GM12878 (cell line): ENCODE measurements around the gene ANKRD44. TPM values are rescaled to one million over a fixed set of nuclear protein-coding genes. Genes with fewer than 3 reads are reported as not detected.

Experiments used
- BRCA1 ChIP-seq: IDR thresholded peaks from 2 replicates; pipeline ENCODE4 v1.6.1; 2011; ENCODE audit warnings: low read depth, low read length, improper control_type of control experiment
- CHD1 ChIP-seq: IDR thresholded peaks from 2 replicates; pipeline ENCODE4 v1.6.1; 2012; ENCODE audit warnings: low read depth, low read length, improper control_type of control experiment
- CREB1 ChIP-seq: IDR thresholded peaks from 2 replicates; pipeline ENCODE4 v1.6.1; 2012; ENCODE audit warnings: low read depth, mild to moderate bottlenecking, inconsistent platforms
- IRF3 ChIP-seq: fragments of 450-650 bp; IDR thresholded peaks from 2 replicates; pipeline ENCODE4 v1.6.1; 2014; ENCODE audit warnings: mild to moderate bottlenecking
- IRF4 ChIP-seq: IDR thresholded peaks from 2 replicates; pipeline ENCODE4 v1.6.1; 2011; ENCODE audit warnings: low read depth, low read length
- JUNB ChIP-seq: IDR thresholded peaks from 2 replicates; pipeline ENCODE4 v1.6.1; 2016; ENCODE audit warnings: antibody characterized with exemption, mild to moderate bottlenecking
- NFIC ChIP-seq: IDR thresholded peaks from 2 replicates; pipeline ENCODE4 v1.6.1; 2012; ENCODE audit warnings: low read depth, mild to moderate bottlenecking, inconsistent platforms, low read length, moderate library complexity
- NRF1 ChIP-seq: conservative IDR thresholded peaks from 2 replicates; pipeline ENCODE4 v1.6.1; 2011; ENCODE audit warnings: mild to moderate bottlenecking, low read depth, low read length, improper control_type of control experiment
- POLR2AphosphoS2 ChIP-seq: IDR thresholded peaks from 2 replicates; pipeline ENCODE4 v1.6.1; 2011; ENCODE audit warnings: low read depth, mild to moderate bottlenecking, low read length, improper control_type of control experiment, moderate library complexity
- RELA ChIP-seq: fragments of 450-650 bp; IDR thresholded peaks from 2 replicates; pipeline ENCODE4 v1.8.0; 2014; ENCODE audit warnings: borderline replicate concordance; ENCODE audit not compliant: partially characterized antibody
- TCF3 ChIP-seq: IDR thresholded peaks from 2 replicates; pipeline ENCODE4 v1.6.1; 2012; ENCODE audit warnings: low read depth, mild to moderate bottlenecking, low read length, borderline replicate concordance; ENCODE audit not compliant: insufficient read depth
- ZNF384 ChIP-seq: IDR thresholded peaks from 2 replicates; pipeline ENCODE4 v1.6.1; 2012; ENCODE audit warnings: low read depth, mild to moderate bottlenecking, low read length, improper control_type of control experiment, borderline replicate concordance
- polyA plus RNA-seq, 11 experiments: library from polyadenylated mRNA; depleted of rRNA in 4 of 11; unstranded in 6 of 11; stranded (reverse) in 5 of 11; fragments of >200 nt; fragmentation: Nextera tagmentation in 4 of 11; fragmentation: Illumina TruSeq in 1 of 11; extraction: Ambion mirVana in 4 of 11; extraction: Trizol in 1 of 11; gene quantifications; 1 replicate in 1 of 11; 2 replicates in 10 of 11; pipeline versions ENCODE4 v1.2.1 to v1.2.3, GENCODE V29; 2011 to 2016; ENCODE audit warnings: inconsistent platforms in 2 of 11, missing spikeins in 2 of 11, low read depth in 1 of 11
- total RNA-seq, 4 experiments: library from RNA; depleted of rRNA in 3 of 4; stranded (reverse); fragments of >200 nt in 3 of 4; fragmentation: Illumina TruSeq in 1 of 4; extraction: Trizol in 1 of 4; gene quantifications; 2 replicates each; pipeline versions ENCODE4 v1.2.1 to v1.2.3, GENCODE V29; 2013 to 2021
- TF ChIP-seq, protein P1 (sequence below): fragments of 150-350 bp; IDR thresholded peaks from 2 replicates; pipeline ENCODE4 v1.6.1; 2014; ENCODE audit warnings: mild to moderate bottlenecking, low read depth, low read length
- TF ChIP-seq, protein P2 (sequence below): fragments of 450-650 bp; formaldehyde crosslinking; IDR thresholded peaks from 2 replicates; pipeline ENCODE4 v1.5.0; 2022; ENCODE audit warnings: mild to moderate bottlenecking, missing genetic modification characterization
- TF ChIP-seq, protein P3 (sequence below): IDR thresholded peaks from 2 replicates; pipeline ENCODE4 v1.6.1; 2012; ENCODE audit warnings: low read length, inconsistent platforms
- TF ChIP-seq, protein P4 (sequence below), 3 experiments: IDR thresholded peaks in 2 of 3; conservative IDR thresholded peaks in 1 of 3; 2 replicates each; pipeline ENCODE4 v1.5.1; 2011; ENCODE audit warnings: low read depth in 3 of 3, low read length in 3 of 3, mild to moderate bottlenecking in 3 of 3, control low read depth in 2 of 3, moderate library complexity in 2 of 3, inconsistent platforms in 1 of 3, mixed read lengths in 1 of 3; ENCODE audit not compliant: control insufficient read depth in 2 of 3, insufficient read depth in 1 of 3; ENCODE audit errors: extremely low read depth in 1 of 3
- TF ChIP-seq, protein P5 (sequence below): IDR thresholded peaks from 2 replicates; pipeline ENCODE4 v1.6.1; 2012; ENCODE audit warnings: low read depth, low read length, improper control_type of control experiment

ANKRD44 gene
- total and polyA plus RNA-seq, 10 of the 15 experiments (the other 5 are each of a cell fraction or from before 2014, with no cell fraction given): 19.1 to 99.1 (median 59.6) TPM

- TF ChIP-seq, protein P1, sequence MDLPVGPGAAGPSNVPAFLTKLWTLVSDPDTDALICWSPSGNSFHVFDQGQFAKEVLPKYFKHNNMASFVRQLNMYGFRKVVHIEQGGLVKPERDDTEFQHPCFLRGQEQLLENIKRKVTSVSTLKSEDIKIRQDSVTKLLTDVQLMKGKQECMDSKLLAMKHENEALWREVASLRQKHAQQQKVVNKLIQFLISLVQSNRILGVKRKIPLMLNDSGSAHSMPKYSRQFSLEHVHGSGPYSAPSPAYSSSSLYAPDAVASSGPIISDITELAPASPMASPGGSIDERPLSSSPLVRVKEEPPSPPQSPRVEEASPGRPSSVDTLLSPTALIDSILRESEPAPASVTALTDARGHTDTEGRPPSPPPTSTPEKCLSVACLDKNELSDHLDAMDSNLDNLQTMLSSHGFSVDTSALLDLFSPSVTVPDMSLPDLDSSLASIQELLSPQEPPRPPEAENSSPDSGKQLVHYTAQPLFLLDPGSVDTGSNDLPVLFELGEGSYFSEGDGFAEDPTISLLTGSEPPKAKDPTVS: no peak
- no peak for TF ChIP-seq IRF4
- TF ChIP-seq NRF1: no peak
- TF ChIP-seq TCF3: no peak
- TF ChIP-seq JUNB: no peak
- TF ChIP-seq CREB1: no peak
- no peak for TF ChIP-seq BRCA1
- no peak for TF ChIP-seq CHD1
- TF ChIP-seq IRF3: no peak
- TF ChIP-seq, protein P2, sequence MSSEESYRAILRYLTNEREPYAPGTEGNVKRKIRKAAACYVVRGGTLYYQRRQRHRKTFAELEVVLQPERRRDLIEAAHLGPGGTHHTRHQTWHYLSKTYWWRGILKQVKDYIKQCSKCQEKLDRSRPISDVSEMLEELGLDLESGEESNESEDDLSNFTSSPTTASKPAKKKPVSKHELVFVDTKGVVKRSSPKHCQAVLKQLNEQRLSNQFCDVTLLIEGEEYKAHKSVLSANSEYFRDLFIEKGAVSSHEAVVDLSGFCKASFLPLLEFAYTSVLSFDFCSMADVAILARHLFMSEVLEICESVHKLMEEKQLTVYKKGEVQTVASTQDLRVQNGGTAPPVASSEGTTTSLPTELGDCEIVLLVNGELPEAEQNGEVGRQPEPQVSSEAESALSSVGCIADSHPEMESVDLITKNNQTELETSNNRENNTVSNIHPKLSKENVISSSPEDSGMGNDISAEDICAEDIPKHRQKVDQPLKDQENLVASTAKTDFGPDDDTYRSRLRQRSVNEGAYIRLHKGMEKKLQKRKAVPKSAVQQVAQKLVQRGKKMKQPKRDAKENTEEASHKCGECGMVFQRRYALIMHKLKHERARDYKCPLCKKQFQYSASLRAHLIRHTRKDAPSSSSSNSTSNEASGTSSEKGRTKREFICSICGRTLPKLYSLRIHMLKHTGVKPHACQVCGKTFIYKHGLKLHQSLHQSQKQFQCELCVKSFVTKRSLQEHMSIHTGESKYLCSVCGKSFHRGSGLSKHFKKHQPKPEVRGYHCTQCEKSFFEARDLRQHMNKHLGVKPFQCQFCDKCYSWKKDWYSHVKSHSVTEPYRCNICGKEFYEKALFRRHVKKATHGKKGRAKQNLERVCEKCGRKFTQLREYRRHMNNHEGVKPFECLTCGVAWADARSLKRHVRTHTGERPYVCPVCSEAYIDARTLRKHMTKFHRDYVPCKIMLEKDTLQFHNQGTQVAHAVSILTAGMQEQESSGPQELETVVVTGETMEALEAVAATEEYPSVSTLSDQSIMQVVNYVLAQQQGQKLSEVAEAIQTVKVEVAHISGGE (CRISPR knock-in tag): no peak
- TF ChIP-seq, protein P3, sequence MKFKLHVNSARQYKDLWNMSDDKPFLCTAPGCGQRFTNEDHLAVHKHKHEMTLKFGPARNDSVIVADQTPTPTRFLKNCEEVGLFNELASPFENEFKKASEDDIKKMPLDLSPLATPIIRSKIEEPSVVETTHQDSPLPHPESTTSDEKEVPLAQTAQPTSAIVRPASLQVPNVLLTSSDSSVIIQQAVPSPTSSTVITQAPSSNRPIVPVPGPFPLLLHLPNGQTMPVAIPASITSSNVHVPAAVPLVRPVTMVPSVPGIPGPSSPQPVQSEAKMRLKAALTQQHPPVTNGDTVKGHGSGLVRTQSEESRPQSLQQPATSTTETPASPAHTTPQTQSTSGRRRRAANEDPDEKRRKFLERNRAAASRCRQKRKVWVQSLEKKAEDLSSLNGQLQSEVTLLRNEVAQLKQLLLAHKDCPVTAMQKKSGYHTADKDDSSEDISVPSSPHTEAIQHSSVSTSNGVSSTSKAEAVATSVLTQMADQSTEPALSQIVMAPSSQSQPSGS: no peak
- TF ChIP-seq, protein P4, sequence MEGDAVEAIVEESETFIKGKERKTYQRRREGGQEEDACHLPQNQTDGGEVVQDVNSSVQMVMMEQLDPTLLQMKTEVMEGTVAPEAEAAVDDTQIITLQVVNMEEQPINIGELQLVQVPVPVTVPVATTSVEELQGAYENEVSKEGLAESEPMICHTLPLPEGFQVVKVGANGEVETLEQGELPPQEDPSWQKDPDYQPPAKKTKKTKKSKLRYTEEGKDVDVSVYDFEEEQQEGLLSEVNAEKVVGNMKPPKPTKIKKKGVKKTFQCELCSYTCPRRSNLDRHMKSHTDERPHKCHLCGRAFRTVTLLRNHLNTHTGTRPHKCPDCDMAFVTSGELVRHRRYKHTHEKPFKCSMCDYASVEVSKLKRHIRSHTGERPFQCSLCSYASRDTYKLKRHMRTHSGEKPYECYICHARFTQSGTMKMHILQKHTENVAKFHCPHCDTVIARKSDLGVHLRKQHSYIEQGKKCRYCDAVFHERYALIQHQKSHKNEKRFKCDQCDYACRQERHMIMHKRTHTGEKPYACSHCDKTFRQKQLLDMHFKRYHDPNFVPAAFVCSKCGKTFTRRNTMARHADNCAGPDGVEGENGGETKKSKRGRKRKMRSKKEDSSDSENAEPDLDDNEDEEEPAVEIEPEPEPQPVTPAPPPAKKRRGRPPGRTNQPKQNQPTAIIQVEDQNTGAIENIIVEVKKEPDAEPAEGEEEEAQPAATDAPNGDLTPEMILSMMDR (IDR thresholded peaks at IDR 0.05 in 2 of 3, conservative IDR thresholded peaks at IDR 0.05 in 1 of 3; ENCODE audit: control insufficient read depth in 2 of 3, extremely low read depth in 1 of 3, insufficient read depth in 1 of 3, low read depth in 3 of 3, low read length in 3 of 3): no peak
- no peak for TF ChIP-seq POLR2AphosphoS2
- TF ChIP-seq, protein P5, sequence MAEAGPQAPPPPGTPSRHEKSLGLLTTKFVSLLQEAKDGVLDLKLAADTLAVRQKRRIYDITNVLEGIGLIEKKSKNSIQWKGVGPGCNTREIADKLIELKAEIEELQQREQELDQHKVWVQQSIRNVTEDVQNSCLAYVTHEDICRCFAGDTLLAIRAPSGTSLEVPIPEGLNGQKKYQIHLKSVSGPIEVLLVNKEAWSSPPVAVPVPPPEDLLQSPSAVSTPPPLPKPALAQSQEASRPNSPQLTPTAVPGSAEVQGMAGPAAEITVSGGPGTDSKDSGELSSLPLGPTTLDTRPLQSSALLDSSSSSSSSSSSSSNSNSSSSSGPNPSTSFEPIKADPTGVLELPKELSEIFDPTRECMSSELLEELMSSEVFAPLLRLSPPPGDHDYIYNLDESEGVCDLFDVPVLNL: no peak
- no peak for TF ChIP-seq RELA
- TF ChIP-seq NFIC: no peak
- no peak for TF ChIP-seq ZNF384
These were observed 45.5 kb downstream of the ANKRD44 start (continued) for GRCh38 chr2:197265036-197265435.
